Fibroblast of lung (primary cell): ENCODE measurements around the gene VIPR2. TPM values are rescaled to one million over a fixed set of nuclear protein-coding genes. Genes with fewer than 3 reads are reported as not detected.

ENCODE experiments used
- DNase-seq, 2 donors: peaks; one replicate each; pipeline versions ENCODE4 v3.0.0 to v3.0.0-alpha.2; 2010; ENCODE audit warnings: low read depth in 2 of 2
- H2AFZ ChIP-seq: 2 replicates; pipeline ENCODE4 v1.5.1; 2012; ENCODE audit warnings: low read length, control low read depth, inconsistent platforms
- H3K27ac ChIP-seq: 2 replicates; pipeline ENCODE4 v1.5.1; 2011; ENCODE audit warnings: low read length, control low read depth; ENCODE audit not compliant: insufficient read depth
- H3K27me3 ChIP-seq: 2 replicates; pipeline ENCODE4 v1.5.1; 2011; ENCODE audit warnings: mild to moderate bottlenecking, low read length; ENCODE audit not compliant: control insufficient read depth, insufficient read depth
- H3K36me3 ChIP-seq: 2 replicates; pipeline ENCODE4 v1.5.1; 2011; ENCODE audit warnings: low read length; ENCODE audit not compliant: control insufficient read depth, insufficient read depth
- H3K4me1 ChIP-seq: 2 replicates; pipeline ENCODE4 v1.5.1; 2011; ENCODE audit warnings: low read length; ENCODE audit not compliant: control insufficient read depth, insufficient read depth; ENCODE audit errors: extremely low read depth
- H3K4me2 ChIP-seq: 2 replicates; pipeline ENCODE4 v1.5.1; 2011; ENCODE audit warnings: low read length, control low read depth; ENCODE audit not compliant: insufficient read depth; ENCODE audit errors: extremely low read depth
- H3K4me3 ChIP-seq, 4 experiments: fragments of 200-600 bp in 1 of 4; sonication (generic) in 1 of 4; replicated peaks in 1 of 4; 2 replicates each; pipeline ENCODE4 v1.5.1; 2011 to 2016; ENCODE audit warnings: low read length in 4 of 4, low read depth in 3 of 4, mild to moderate bottlenecking in 3 of 4, control low read depth in 2 of 4, inconsistent platforms in 1 of 4, mixed read lengths in 1 of 4; ENCODE audit not compliant: insufficient read depth in 1 of 4; ENCODE audit errors: control extremely low read depth in 1 of 4
- H3K79me2 ChIP-seq: 2 replicates; pipeline ENCODE4 v1.5.1; 2012; ENCODE audit warnings: mild to moderate bottlenecking, low read length, inconsistent platforms; ENCODE audit not compliant: control insufficient read depth, insufficient read depth
- H3K9ac ChIP-seq: 2 replicates; pipeline ENCODE4 v1.5.1; 2011; ENCODE audit warnings: mild to moderate bottlenecking, low read length, control low read depth; ENCODE audit not compliant: insufficient read depth
- H3K9me3 ChIP-seq: 2 replicates; pipeline ENCODE4 v1.5.1; 2012; ENCODE audit warnings: low read depth, low read length; ENCODE audit not compliant: control insufficient read depth, insufficient read depth
- H4K20me1 ChIP-seq: 2 replicates; pipeline ENCODE4 v1.5.1; 2011; ENCODE audit warnings: low read length; ENCODE audit not compliant: control insufficient read depth, insufficient read depth; ENCODE audit errors: extremely low read depth
- EZH2 ChIP-seq: IDR thresholded peaks from 2 replicates; pipeline ENCODE4 v1.5.1; 2012; ENCODE audit warnings: low read length, control low read depth, mild to moderate bottlenecking; ENCODE audit errors: missing control alignments
- polyA plus RNA-seq, 2 donors: library from polyadenylated mRNA; depleted of rRNA in 1 of 2; stranded (reverse) in 1 of 2; unstranded in 1 of 2; fragments of >200 nt; gene quantifications; 2 replicates each; pipeline ENCODE4 v1.2.1, GENCODE V29; 2011 to 2012; ENCODE audit warnings: missing spikeins in 1 of 2
- total RNA-seq: library from RNA; depleted of rRNA; stranded (reverse); fragments of >200 nt; gene quantifications from 2 replicates; pipeline ENCODE4 v1.2.1, GENCODE V29; 2014
- TF ChIP-seq, protein P1 (sequence below), 2 donors: IDR thresholded peaks in 1 of 2; conservative IDR thresholded peaks in 1 of 2; 1 replicate in 1 of 2; 2 replicates in 1 of 2; pipeline ENCODE4 v1.5.1; 2011 to 2012; ENCODE audit warnings: low read length in 2 of 2, control low read depth in 1 of 2, inconsistent platforms in 1 of 2, low read depth in 1 of 2, mild to moderate bottlenecking in 1 of 2

VIPR2 gene
- total and polyA plus RNA-seq, 2 donors (not counting 1 experiment from before 2014, with no cell fraction given), result not detected

DNA sequence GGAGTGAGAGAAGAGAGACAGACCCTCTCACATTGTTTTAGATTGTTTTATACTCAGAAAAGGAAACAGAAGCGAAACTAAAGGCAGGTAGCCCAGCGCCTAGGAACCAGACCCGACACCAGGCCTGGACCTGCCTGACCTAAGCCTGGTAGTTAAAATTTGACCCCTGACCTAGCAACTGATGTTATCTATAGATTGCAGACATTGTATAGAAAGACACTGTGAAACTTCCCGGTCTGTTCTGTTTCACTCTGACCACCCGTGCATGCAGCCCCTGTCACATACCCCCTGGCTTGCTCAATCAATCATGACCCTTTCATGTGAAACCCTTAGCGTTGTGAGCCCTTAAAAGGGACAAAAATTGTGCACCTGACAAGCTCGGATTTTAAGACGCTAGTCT, 31.6 kb downstream of the VIPR2 start:
- H3K4me2 ChIP-seq, result no peak overlapping the region
- H3K79me2 ChIP-seq, result no peaks in the 10 kb centered on the region
- no peaks in the 10 kb centered on the region for H4K20me1 ChIP-seq
- no peak for DNase-seq
- no peak overlapping the region for H3K27ac ChIP-seq
- TF ChIP-seq EZH2, result no peak
- TF ChIP-seq, protein P1, sequence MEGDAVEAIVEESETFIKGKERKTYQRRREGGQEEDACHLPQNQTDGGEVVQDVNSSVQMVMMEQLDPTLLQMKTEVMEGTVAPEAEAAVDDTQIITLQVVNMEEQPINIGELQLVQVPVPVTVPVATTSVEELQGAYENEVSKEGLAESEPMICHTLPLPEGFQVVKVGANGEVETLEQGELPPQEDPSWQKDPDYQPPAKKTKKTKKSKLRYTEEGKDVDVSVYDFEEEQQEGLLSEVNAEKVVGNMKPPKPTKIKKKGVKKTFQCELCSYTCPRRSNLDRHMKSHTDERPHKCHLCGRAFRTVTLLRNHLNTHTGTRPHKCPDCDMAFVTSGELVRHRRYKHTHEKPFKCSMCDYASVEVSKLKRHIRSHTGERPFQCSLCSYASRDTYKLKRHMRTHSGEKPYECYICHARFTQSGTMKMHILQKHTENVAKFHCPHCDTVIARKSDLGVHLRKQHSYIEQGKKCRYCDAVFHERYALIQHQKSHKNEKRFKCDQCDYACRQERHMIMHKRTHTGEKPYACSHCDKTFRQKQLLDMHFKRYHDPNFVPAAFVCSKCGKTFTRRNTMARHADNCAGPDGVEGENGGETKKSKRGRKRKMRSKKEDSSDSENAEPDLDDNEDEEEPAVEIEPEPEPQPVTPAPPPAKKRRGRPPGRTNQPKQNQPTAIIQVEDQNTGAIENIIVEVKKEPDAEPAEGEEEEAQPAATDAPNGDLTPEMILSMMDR (conservative IDR thresholded peaks at IDR 0.05 in 1 of 2, IDR thresholded peaks at IDR 0.05 in 1 of 2; ENCODE audit: low read depth in 1 of 2, low read length in 2 of 2), result no peak
- H3K4me1 ChIP-seq, result no peaks in the 10 kb centered on the region
- H3K36me3 ChIP-seq, result no peaks in the 10 kb centered on the region
- H3K27me3 ChIP-seq, result no peaks in the 10 kb centered on the region
- H3K9me3 ChIP-seq, result no peaks in the 10 kb centered on the region
- no peak overlapping the region for H2AFZ ChIP-seq
- H3K9ac ChIP-seq, result no peak overlapping the region
- H3K4me3 ChIP-seq, result no peak overlapping the region

- no peak for TF ChIP-seq EZH2
- TF ChIP-seq, protein P1 (conservative IDR thresholded peaks at IDR 0.05 in 1 of 2, IDR thresholded peaks at IDR 0.05 in 1 of 2; ENCODE audit: low read depth in 1 of 2, low read length in 2 of 2), result no peak
- no peaks in the 10 kb centered on the region for H3K79me2 ChIP-seq
- H3K9me3 ChIP-seq, result no peaks in the 10 kb centered on the region
- no peak for DNase-seq
- H3K4me1 ChIP-seq, result no peaks in the 10 kb centered on the region
- H3K27ac ChIP-seq, result no peak overlapping the region
- H4K20me1 ChIP-seq, result no peaks in the 10 kb centered on the region
- H2AFZ ChIP-seq, result no peak overlapping the region
- H3K27me3 ChIP-seq, result no peaks in the 10 kb centered on the region
- H3K4me2 ChIP-seq, result no peak overlapping the region
- H3K36me3 ChIP-seq, result no peaks in the 10 kb centered on the region
- no peak overlapping the region for H3K4me3 ChIP-seq
- no peak overlapping the region for H3K9ac ChIP-seq
Measured at GRCh38 chr7:159112136-159113011, 32.3 kb downstream of the VIPR2 start.

GRCh38 chr7:159109653-159110035, 35.0 kb downstream of the VIPR2 start:
- DNase-seq, result no peak
- Histone ChIP-seq H4K20me1 (no peaks in the 10 kb centered on the region), H3K36me3 (no peaks in the 10 kb centered on the region), H3K9ac (no peak overlapping the region), H3K4me3 (no peak overlapping the region), H3K4me1 (no peaks in the 10 kb centered on the region), H3K79me2 (no peaks in the 10 kb centered on the region), H3K9me3 (no peaks in the 10 kb centered on the region), H2AFZ (no peak overlapping the region), H3K4me2 (no peak overlapping the region), H3K27ac (no peak overlapping the region), H3K27me3 (no peaks in the 10 kb centered on the region)
- TF ChIP-seq, protein P1 (conservative IDR thresholded peaks at IDR 0.05 in 1 of 2, IDR thresholded peaks at IDR 0.05 in 1 of 2; ENCODE audit: low read depth in 1 of 2, low read length in 2 of 2), result no peak
